ENCODE measurements around the gene TCEAL4. TPM values are rescaled to one million over a fixed set of nuclear protein-coding genes. Genes with fewer than 3 reads are reported as not detected.

Gene TCEAL4
- total and polyA plus RNA-seq, 3 donors from 2014 or later = 62.6 to 149 (median 132) TPM

DNA sequence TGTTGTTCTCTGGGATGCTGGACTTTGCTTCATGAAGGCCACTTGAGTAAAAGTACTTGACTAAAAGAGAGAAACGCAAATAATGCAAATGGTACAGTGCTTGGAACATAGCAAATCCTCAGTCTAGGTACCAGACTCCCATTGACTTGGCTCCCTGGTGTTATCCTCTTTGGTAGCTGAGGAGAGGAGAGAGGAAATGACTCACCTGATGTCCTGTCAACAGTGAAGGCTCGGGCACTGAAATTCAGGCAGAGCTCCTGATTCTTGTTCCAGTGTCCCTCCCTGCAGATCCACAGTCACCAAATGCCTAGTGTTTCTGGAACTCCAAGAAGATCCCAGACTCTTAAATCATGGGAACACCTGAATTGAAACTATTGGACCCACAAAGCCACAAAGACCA lies 22.5 kb upstream of the TCEAL4 start:
- Histone ChIP-seq H3K4me3 (no peak overlapping the region), H3K27me3 (no peaks in the 10 kb centered on the region), H3K4me1 (no peaks in the 10 kb centered on the region), H3K9me3 (no peaks in the 10 kb centered on the region), H3K36me3 (ENCODE audit: low read depth, missing control alignments) (no peaks in the 10 kb centered on the region), H3K27ac (no peak overlapping the region)
- intact Hi-C loops (cut with DNase I; ENCODE audit: low total_unique reads) = no loop called here
- WGBS, 2 donors = 75 to 82% methylated on average over 1 to 2 of the region's 2 CpGs
- TF ChIP-seq CTCF (IDR thresholded peaks at IDR 0.05) (no peak), POLR2A (IDR thresholded peaks at IDR 0.05) (no peak)
- DNase-seq = no peak

DNA sequence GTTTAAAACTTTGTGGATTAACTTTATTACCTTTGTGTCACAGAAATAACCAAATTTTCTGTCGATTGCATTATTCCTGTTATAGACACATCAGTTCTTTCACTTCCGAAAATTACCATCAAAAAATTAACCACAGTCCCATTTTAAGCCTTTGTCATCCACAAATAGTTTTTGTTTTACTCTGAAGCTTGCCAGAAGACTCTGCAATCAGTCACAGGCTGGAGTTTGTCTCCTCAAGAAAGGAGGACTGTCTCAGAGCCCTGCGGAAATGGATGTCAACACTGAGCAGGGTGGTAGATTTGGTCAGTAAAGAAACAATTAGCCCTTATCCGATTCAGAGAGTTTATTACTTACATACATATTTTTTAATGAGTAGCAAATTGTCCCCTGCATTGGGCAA lies 20.1 kb upstream of the TCEAL4 start:
- WGBS, 2 donors = 63 to 64% methylated on average over 4 of the region's 4 CpGs
- Histone ChIP-seq H3K27me3 (no peaks in the 10 kb centered on the region), H3K4me1 (no peaks in the 10 kb centered on the region), H3K27ac (no peak overlapping the region), H3K9me3 (no peaks in the 10 kb centered on the region), H3K4me3 (no peak overlapping the region), H3K36me3 (ENCODE audit: low read depth, missing control alignments) (no peaks in the 10 kb centered on the region)
- intact Hi-C loops (cut with DNase I; ENCODE audit: low total_unique reads) = no loop called here
- TF ChIP-seq CTCF (IDR thresholded peaks at IDR 0.05) (no peak), POLR2A (IDR thresholded peaks at IDR 0.05) (no peak)
- DNase-seq = no peak

- no peaks in the 10 kb centered on the region for H3K4me1 ChIP-seq
- intact Hi-C loops (cut with DNase I; ENCODE audit: low total_unique reads) = no loop called here
- H3K9me3 ChIP-seq = no peaks in the 10 kb centered on the region
- no peaks in the 10 kb centered on the region for H3K27me3 ChIP-seq
- no peaks in the 10 kb centered on the region for H3K36me3 ChIP-seq (ENCODE audit: low read depth, missing control alignments)
- 50% methylated on average over 1 of the region's 1 CpG for WGBS, 2 donors
- H3K4me3 ChIP-seq = no peak overlapping the region
- DNase-seq = no peak
- TF ChIP-seq CTCF (IDR thresholded peaks at IDR 0.05) = no peak
- no peak for TF ChIP-seq POLR2A (IDR thresholded peaks at IDR 0.05)
- H3K27ac ChIP-seq = no peak overlapping the region
Measured at GRCh38 chrX:103565752-103566151, 19.6 kb upstream of the TCEAL4 start.

DNA sequence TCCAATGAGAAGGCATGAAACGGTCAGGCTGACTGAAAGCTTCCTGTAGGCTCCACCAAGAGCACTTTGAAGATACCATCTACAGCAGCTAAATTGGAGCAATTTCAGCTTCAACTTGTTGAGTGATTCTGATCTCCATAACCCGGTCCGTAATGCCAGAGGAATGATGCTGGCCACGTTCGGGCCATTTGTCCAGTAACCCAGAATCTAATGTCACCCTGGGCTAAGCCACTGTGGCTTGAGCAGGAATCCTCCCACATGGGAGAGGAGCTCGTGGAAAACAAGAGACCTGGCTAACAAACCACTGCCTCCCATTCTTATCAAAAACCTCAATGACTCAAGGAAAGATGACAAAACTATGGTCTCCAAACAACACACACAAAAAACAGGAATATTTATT lies 14.2 kb upstream of the TCEAL4 start:
- Histone ChIP-seq H3K4me1 (no peaks in the 10 kb centered on the region), H3K27me3 (no peaks in the 10 kb centered on the region), H3K36me3 (ENCODE audit: low read depth, missing control alignments) (no peaks in the 10 kb centered on the region), H3K4me3 (no peak overlapping the region), H3K27ac (no peak overlapping the region), H3K9me3 (no peaks in the 10 kb centered on the region)
- intact Hi-C loops (cut with DNase I; ENCODE audit: low total_unique reads) = no loop called here
- TF ChIP-seq CTCF (IDR thresholded peaks at IDR 0.05) = no peak
- TF ChIP-seq POLR2A (IDR thresholded peaks at IDR 0.05) = no peak
- DNase-seq = no peak
- 80 to 85% methylated on average over 5 to 6 of the region's 6 CpGs for WGBS, 2 donors

GRCh38 chrX:103571726-103572125 lies 13.6 kb upstream of the TCEAL4 start:
- DNase-seq = no peak
- Histone ChIP-seq H3K36me3 (ENCODE audit: low read depth, missing control alignments) (no peaks in the 10 kb centered on the region), H3K9me3 (no peaks in the 10 kb centered on the region), H3K27ac (no peak overlapping the region), H3K27me3 (no peaks in the 10 kb centered on the region), H3K4me1 (no peaks in the 10 kb centered on the region), H3K4me3 (no peak overlapping the region)
- TF ChIP-seq POLR2A (IDR thresholded peaks at IDR 0.05) (no peak), CTCF (IDR thresholded peaks at IDR 0.05) (no peak)
- 76 to 100% methylated on average over 4 of the region's 4 CpGs for WGBS, 2 donors
- intact Hi-C loops (cut with DNase I; ENCODE audit: low total_unique reads) = no loop called here
